ENCODE results near the gene TMEM184A. TPM values are rescaled to one million over a fixed set of nuclear protein-coding genes. Genes with fewer than 3 reads are reported as not detected.

TMEM184A gene
- total RNA-seq, 4 donors from 2014 or later: 55.0 to 234 (median 112) TPM

DNA sequence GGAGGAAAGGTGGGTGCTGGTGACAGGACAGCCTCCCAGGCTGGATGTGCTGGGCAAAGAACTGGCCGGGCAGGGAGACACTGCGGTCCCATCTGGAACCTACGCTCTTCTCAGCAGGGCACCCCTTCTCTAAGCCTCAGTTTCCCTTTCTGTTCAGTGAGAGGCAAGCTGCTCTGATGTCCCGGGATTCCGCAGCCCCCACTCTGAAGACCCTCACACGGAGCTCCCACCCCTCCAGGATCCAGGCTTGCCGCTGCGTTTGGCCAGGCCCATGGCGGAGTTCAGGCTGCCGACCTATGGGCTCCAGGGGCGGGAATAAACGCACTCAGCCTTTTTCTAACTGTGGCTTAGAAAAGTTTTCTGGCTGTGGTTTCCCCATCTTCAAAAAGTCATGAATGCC, 41.6 kb downstream of the TMEM184A start:
- Histone ChIP-seq H3K4me3 (no peak overlapping the region), H3K9me3 (no peaks in the 10 kb centered on the region), H3K4me1 (peaks cover 16% of the 10 kb centered on the region), H3K27me3 (peaks cover 4% of the 10 kb centered on the region), H3K36me3 (no peaks in the 10 kb centered on the region), H3K27ac (no peak overlapping the region)
- DNase-seq (ENCODE audit: low spot score in 2 of 2): no peak
- TF ChIP-seq POLR2A (IDR thresholded peaks at IDR 0.05): no peak
- TF ChIP-seq POLR2AphosphoS5 (IDR thresholded peaks at IDR 0.05): no peak
- TF ChIP-seq CTCF (IDR thresholded peaks at IDR 0.05): no peak
- no peak for TF ChIP-seq EP300 (IDR thresholded peaks at IDR 0.05)
- WGBS: 91% methylated on average over 11 of the region's 12 CpGs

GRCh38 chr7:1513657-1514095, 42.3 kb downstream of the TMEM184A start:
- H3K27ac ChIP-seq: peak overlapping the region; percentile 77
- H3K27me3 ChIP-seq: peaks cover 4% of the 10 kb centered on the region
- H3K4me1 ChIP-seq: peaks cover 16% of the 10 kb centered on the region
- no peak for TF ChIP-seq POLR2A (IDR thresholded peaks at IDR 0.05)
- peak in 1 of 3 donors; percentile 2 for TF ChIP-seq POLR2AphosphoS5 (IDR thresholded peaks at IDR 0.05)
- H3K9me3 ChIP-seq: no peaks in the 10 kb centered on the region
- H3K4me3 ChIP-seq: peak overlapping the region; percentile 4
- 34% methylated on average over 20 of the region's 20 CpGs for WGBS
- no peak for DNase-seq (ENCODE audit: low spot score in 2 of 2)
- no peaks in the 10 kb centered on the region for H3K36me3 ChIP-seq

DNA sequence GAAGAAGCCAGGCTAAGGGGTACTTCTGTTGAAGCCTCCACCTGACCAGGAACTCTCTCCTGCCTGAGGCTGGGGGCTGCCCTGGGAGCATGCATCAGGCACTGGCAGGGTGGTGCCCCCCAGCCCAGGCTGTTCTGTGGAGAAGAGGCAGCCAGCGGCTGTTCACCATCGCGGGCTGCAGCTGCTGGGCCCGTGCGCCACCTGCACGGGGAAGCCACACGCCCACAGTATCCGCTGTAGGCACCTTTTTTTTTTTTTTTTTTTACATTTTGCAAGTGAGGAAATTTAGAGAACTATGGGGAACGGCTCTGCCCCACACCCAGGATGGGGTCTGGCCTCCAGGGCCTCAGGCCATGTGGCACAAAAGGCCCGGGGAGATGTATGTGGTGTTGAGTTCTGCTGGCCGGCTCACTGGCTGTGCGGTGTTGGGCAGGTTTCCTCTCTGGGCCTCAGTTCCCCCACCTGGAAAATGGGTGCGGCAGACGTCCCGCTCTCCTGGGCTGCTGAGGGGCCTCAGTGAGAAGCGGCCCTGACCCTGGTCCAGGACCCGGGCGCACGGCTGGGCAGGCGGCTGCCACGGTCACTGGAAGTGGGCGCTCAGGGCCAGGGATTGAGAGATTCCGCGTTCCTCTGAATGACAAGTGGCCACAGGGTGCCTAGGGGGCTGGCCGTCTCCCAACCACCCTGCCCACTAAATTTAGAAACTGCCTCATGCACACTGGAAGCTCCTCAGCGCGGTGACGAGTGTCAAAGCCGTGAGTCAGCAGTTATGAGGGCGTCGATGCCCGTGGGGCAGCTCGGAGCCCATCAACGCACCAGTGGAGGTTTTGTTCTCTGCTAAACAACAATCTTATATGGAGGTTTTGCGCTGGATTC, 43.0 kb downstream of the TMEM184A start:
- peaks cover 4% of the 10 kb centered on the region for H3K27me3 ChIP-seq
- H3K4me3 ChIP-seq: peak overlapping the region; percentile 4
- H3K9me3 ChIP-seq: no peaks in the 10 kb centered on the region
- peak overlapping the region; percentile 77 for H3K27ac ChIP-seq
- 54% methylated on average over 16 of the region's 35 CpGs for WGBS
- DNase-seq (ENCODE audit: low spot score in 2 of 2): peak in 1 of 2 donors; percentile 84
- peaks cover 16% of the 10 kb centered on the region for H3K4me1 ChIP-seq
- TF ChIP-seq POLR2AphosphoS5 (IDR thresholded peaks at IDR 0.05) (peak in 1 of 3 donors; percentile 55), POLR2A (IDR thresholded peaks at IDR 0.05) (no peak), EP300 (IDR thresholded peaks at IDR 0.05) (no peak)
- H3K36me3 ChIP-seq: no peaks in the 10 kb centered on the region

- no peaks in the 10 kb centered on the region for H3K9me3 ChIP-seq
- DNase-seq (ENCODE audit: low spot score in 2 of 2): no peak
- peaks cover 4% of the 10 kb centered on the region for H3K27me3 ChIP-seq
- 85% methylated on average over 27 of the region's 30 CpGs for WGBS
- no peak overlapping the region for H3K27ac ChIP-seq
- no peak overlapping the region for H3K4me3 ChIP-seq
- H3K36me3 ChIP-seq: no peaks in the 10 kb centered on the region
- TF ChIP-seq POLR2A (IDR thresholded peaks at IDR 0.05) (no peak), CTCF (IDR thresholded peaks at IDR 0.05) (no peak), POLR2AphosphoS5 (IDR thresholded peaks at IDR 0.05) (no peak), EP300 (IDR thresholded peaks at IDR 0.05) (no peak)
- H3K4me1 ChIP-seq: peaks cover 20% of the 10 kb centered on the region
These were observed 44.3 kb downstream of the TMEM184A start for GRCh38 chr7:1511444-1512422.

GRCh38 chr7:1510780-1511154, 45.2 kb downstream of the TMEM184A start:
- no peak overlapping the region for H3K27ac ChIP-seq
- peaks cover 4% of the 10 kb centered on the region for H3K27me3 ChIP-seq
- no peaks in the 10 kb centered on the region for H3K36me3 ChIP-seq
- TF ChIP-seq POLR2A (IDR thresholded peaks at IDR 0.05) (no peak), CTCF (IDR thresholded peaks at IDR 0.05) (no peak), POLR2AphosphoS5 (IDR thresholded peaks at IDR 0.05) (no peak)
- DNase-seq (ENCODE audit: low spot score in 2 of 2): no peak
- no peaks in the 10 kb centered on the region for H3K9me3 ChIP-seq
- no peak overlapping the region for H3K4me3 ChIP-seq
- 100% methylated on average over 2 of the region's 16 CpGs for WGBS
- peaks cover 27% of the 10 kb centered on the region for H3K4me1 ChIP-seq
